Lung (tissue), 12 donors: Measurements from ENCODE around the gene KCNQ5. TPM values are rescaled to one million over a fixed set of nuclear protein-coding genes. Genes with fewer than 3 reads are reported as not detected.

Experiments used
- ATAC-seq: fragments of 200-7000 bp; cut with Tn5 transposase; one replicate; pipeline ENCODE4 v1.9.1; 2020; ENCODE audit warnings: moderate number of reproducible peaks; ENCODE audit not compliant: insufficient read depth, low FRiP score
- DNase-seq, 3 donors: peaks; one replicate each; pipeline ENCODE4 v3.0.0-alpha.2; 2013 to 2017
- H3K27ac ChIP-seq, 2 donors: one replicate each; pipeline ENCODE4 v1.5.1; 2013; ENCODE audit warnings: mild to moderate bottlenecking in 2 of 2, moderate library complexity in 2 of 2, control low read depth in 1 of 2, inconsistent platforms in 1 of 2, low read depth in 1 of 2, low read length in 1 of 2
- H3K27me3 ChIP-seq, 3 donors: one replicate each; pipeline ENCODE4 v1.5.1; 2013; ENCODE audit warnings: low read length in 2 of 3; ENCODE audit not compliant: control insufficient read depth in 3 of 3, insufficient read depth in 3 of 3
- H3K36me3 ChIP-seq, 4 donors: one replicate each; pipeline ENCODE4 v1.5.1; 2013; ENCODE audit warnings: low read length in 4 of 4, mild to moderate bottlenecking in 1 of 4, moderate library complexity in 1 of 4; ENCODE audit not compliant: control insufficient read depth in 4 of 4, insufficient read depth in 4 of 4
- H3K4me1 ChIP-seq, 5 donors: one replicate each; pipeline ENCODE4 v1.5.1; 2013; ENCODE audit warnings: low read length in 5 of 5, mild to moderate bottlenecking in 2 of 5, moderate library complexity in 1 of 5; ENCODE audit not compliant: control insufficient read depth in 5 of 5, insufficient read depth in 5 of 5
- H3K4me3 ChIP-seq: one replicate; pipeline ENCODE4 v1.5.1; 2013; ENCODE audit warnings: mild to moderate bottlenecking, control low read depth, moderate library complexity
- H3K9ac ChIP-seq, 2 donors: one replicate each; pipeline ENCODE4 v1.5.1; 2013; ENCODE audit warnings: low read length in 2 of 2, control low read depth in 1 of 2; ENCODE audit not compliant: insufficient read depth in 1 of 2
- H3K9me3 ChIP-seq, 4 donors: one replicate each; pipeline ENCODE4 v1.5.1; 2013; ENCODE audit warnings: low read length in 3 of 4, mild to moderate bottlenecking in 1 of 4, moderate library complexity in 1 of 4; ENCODE audit not compliant: control insufficient read depth in 4 of 4, insufficient read depth in 3 of 4
- WGBS, 2 donors: extraction: QIAGEN DNeasy Blood & Tissue Kit; methylation state at CpG; one replicate each; pipeline ENCODE4 v1.1.7; 2013; 5-methylcytosine and 5-hydroxymethylcytosine counted together
- polyA plus RNA-seq, 2 donors: library from polyadenylated mRNA; stranded (reverse); fragments of 200-250 nt; gene quantifications; one replicate each; pipeline ENCODE4 v1.2.1, GENCODE V29; 2013
- total RNA-seq, 2 donors: library from RNA; depleted of rRNA in 1 of 2; stranded (reverse); fragments of >200 nt in 1 of 2; gene quantifications; one replicate each; pipeline ENCODE4 v1.2.1, GENCODE V29; 2014 to 2021
- TF ChIP-seq, protein P1 (sequence below): IDR thresholded peaks from 2 replicates; pipeline ENCODE4 v1.5.1; 2012; ENCODE audit warnings: mild to moderate bottlenecking; ENCODE audit errors: control extremely low read depth, extremely low read depth
- donor health status: control.
- donor health status: control.
- donor health status: Bipolar disorder and iron deficiency.
- donor health status: healthy.
- donor health status: DM: yes; HTN: yes; CAD: no.

KCNQ5 gene
- total and polyA plus RNA-seq, 4 donors = 0.12 to 5.7 (median 0.46) TPM

DNA sequence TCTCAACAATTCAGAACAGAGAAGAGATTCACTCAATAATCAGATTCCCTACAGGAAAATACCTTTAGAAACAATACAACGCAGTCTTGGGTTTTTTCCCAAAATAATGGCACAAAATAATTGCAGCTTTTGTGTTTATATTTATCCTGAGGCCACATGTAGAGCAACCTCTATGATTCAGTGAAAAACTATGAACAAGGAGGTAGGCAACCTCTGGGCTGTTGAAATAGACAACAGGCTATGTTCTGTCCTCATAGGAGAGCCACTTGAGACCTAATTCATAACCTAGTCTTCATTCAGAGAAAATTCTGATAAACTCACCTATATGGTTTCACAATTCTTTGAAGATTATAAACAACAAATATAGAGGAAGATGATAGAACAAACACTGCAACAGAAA, 485.2 kb downstream of the KCNQ5 start:
- Histone ChIP-seq H3K4me1 (no peaks in the 10 kb centered on the region), H3K9me3 (peaks cover 0 to 2% (median 0%) of the 10 kb centered on the region in 4 donors), H3K9ac (no peak overlapping the region), H3K27me3 (no peaks in the 10 kb centered on the region), H3K27ac (no peak overlapping the region), H3K36me3 (no peaks in the 10 kb centered on the region), H3K4me3 (no peak overlapping the region)
- DNase-seq (no peak), ATAC-seq (no peak)
- TF ChIP-seq, protein P1, sequence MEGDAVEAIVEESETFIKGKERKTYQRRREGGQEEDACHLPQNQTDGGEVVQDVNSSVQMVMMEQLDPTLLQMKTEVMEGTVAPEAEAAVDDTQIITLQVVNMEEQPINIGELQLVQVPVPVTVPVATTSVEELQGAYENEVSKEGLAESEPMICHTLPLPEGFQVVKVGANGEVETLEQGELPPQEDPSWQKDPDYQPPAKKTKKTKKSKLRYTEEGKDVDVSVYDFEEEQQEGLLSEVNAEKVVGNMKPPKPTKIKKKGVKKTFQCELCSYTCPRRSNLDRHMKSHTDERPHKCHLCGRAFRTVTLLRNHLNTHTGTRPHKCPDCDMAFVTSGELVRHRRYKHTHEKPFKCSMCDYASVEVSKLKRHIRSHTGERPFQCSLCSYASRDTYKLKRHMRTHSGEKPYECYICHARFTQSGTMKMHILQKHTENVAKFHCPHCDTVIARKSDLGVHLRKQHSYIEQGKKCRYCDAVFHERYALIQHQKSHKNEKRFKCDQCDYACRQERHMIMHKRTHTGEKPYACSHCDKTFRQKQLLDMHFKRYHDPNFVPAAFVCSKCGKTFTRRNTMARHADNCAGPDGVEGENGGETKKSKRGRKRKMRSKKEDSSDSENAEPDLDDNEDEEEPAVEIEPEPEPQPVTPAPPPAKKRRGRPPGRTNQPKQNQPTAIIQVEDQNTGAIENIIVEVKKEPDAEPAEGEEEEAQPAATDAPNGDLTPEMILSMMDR = no peak
- 81 to 94% methylated on average over 1 of the region's 1 CpG for WGBS, 2 donors

DNA sequence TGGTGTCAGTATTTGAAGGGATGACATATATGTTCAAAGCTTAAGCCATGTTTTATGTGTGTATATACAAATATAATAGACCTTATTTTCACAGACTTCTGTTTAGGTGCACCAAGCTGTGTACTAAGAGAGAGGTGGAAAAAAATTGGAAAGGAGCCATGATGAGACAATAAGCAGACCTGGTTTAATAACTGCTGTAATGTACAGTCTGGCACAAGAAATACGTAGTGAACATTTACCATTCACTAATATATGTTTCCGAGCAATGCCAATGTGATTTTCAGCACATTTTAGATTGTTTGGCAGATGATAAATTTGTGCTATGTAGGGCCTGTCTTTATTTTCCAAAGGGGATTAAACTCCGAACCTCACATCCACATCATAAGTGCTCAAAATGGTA, 487.1 kb downstream of the KCNQ5 start:
- Histone ChIP-seq H3K27ac (no peak overlapping the region), H3K36me3 (no peaks in the 10 kb centered on the region), H3K4me1 (no peaks in the 10 kb centered on the region), H3K9me3 (no peaks in the 10 kb centered on the region), H3K4me3 (no peak overlapping the region), H3K9ac (no peak overlapping the region), H3K27me3 (no peaks in the 10 kb centered on the region)
- 94 to 96% methylated on average over 3 of the region's 3 CpGs for WGBS, 2 donors
- DNase-seq = no peak
- no peak for ATAC-seq
- TF ChIP-seq, protein P1 = no peak

DNA sequence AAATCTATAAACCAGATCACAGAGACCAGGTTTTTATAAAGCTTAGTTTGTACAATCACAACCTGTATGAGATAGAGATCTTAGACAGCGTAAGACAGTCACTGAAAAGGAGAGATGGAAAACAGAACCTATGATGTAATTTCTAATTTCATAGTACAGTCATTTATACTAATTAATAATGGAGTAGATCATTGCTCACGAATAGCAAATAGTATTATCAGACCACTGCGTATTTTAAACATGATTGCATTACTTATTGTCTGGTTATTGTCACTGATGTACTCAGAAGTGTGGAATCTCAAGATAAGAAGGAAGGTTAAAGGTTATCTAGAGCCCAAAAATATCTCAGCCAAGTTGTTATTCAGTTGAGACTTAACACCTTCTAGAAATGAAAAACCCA, 487.8 kb downstream of the KCNQ5 start:
- Histone ChIP-seq H3K9ac (no peak overlapping the region), H3K4me3 (no peak overlapping the region), H3K27ac (no peak overlapping the region), H3K4me1 (no peaks in the 10 kb centered on the region), H3K9me3 (no peaks in the 10 kb centered on the region), H3K36me3 (no peaks in the 10 kb centered on the region), H3K27me3 (no peaks in the 10 kb centered on the region)
- TF ChIP-seq, protein P1 = no peak
- DNase-seq (no peak), ATAC-seq (no peak)
- WGBS, 2 donors = 40 to 49% methylated on average over 3 of the region's 3 CpGs

DNA sequence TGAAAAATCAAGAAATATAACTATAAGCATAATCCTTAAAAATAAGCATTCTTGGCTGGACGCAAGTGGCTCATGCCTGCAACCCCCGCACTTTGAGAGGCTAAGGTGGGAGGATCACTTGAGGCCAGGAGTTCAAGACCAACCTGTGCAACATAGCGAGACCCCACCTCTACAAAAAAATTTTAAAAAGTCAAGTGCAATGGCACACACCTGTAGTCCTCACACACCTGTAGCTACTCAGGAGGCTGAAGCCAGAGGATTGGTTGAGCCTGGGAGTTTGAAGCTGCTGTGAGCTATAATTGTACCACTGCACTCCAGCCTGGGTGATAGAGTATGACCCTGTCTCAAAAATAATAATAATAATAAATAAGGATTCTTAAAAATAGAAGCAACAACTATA, 494.5 kb downstream of the KCNQ5 start:
- DNase-seq (no peak), ATAC-seq (no peak)
- Histone ChIP-seq H3K27me3 (no peaks in the 10 kb centered on the region), H3K36me3 (no peaks in the 10 kb centered on the region), H3K4me3 (no peak overlapping the region), H3K9me3 (no peaks in the 10 kb centered on the region), H3K27ac (no peak overlapping the region), H3K4me1 (no peaks in the 10 kb centered on the region), H3K9ac (no peak overlapping the region)
- WGBS, 2 donors = 94 to 98% methylated on average over 3 of the region's 3 CpGs
- TF ChIP-seq, protein P1 = no peak
